Ovary (tissue), 3 donors: ENCODE data around the gene TMEM213.

Source experiments
- CTCF ChIP-seq, 3 donors: fragments of 450-650 bp in 2 of 3; fragments of 200-600 bp in 1 of 3; IDR thresholded peaks; one replicate each; pipeline versions ENCODE4 v1.5.1 to v1.8.0; 2016 to 2022; ENCODE audit warnings: antibody characterized with exemption in 3 of 3, mild to moderate bottlenecking in 1 of 3
- EP300 ChIP-seq: sonication (generic); formaldehyde crosslinking; IDR thresholded peaks from one replicate; pipeline ENCODE4 v1.6.1; 2017; ENCODE audit warnings: antibody characterized with exemption
- POLR2A ChIP-seq: fragments of 450-650 bp; IDR thresholded peaks from one replicate; pipeline ENCODE4 v1.6.1; 2017; ENCODE audit warnings: antibody characterized with exemption, mild to moderate bottlenecking, moderate library complexity
- donor health status: DM: no; HTN: no; CAD: no.

DNA sequence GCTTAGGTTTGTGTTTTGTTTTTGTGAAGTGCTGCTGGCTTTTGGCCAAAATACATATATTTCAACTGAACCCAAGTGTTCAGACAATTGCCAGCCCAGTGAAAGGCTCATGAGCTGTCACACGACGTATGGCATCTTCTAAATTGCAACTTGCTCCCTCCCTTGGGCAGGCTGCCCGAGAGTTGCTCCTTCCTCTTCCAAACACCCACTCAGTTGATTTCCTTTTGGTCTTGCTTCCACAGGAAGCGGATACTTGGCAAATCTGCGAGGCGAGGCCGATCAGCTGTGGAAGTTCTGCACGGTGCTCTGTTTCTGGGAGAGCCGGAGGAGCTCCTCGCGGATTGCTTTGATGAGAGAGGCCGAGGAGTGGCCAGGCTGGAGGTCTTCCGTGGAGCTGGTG is 39.8 kb downstream of the TMEM213 start:
- TF ChIP-seq CTCF (IDR thresholded peaks at IDR 0.05) (no peak), POLR2A (no peak), EP300 (no peak)
